PC-9 (cell line): ENCODE data around the gene UBL4A.

Experiments used
- EZH2 ChIP-seq: fragments of 200-600 bp; sonication (generic); IDR thresholded peaks from 2 replicates; pipeline ENCODE4 v1.8.0; 2017; ENCODE audit warnings: antibody characterized with exemption, low read depth
- TF ChIP-seq, protein P1 (sequence below): fragments of 200-600 bp; sonication (generic); conservative IDR thresholded peaks from 2 replicates; pipeline ENCODE4 v1.6.1; 2017; ENCODE audit warnings: mixed run types, antibody characterized with exemption, mild to moderate bottlenecking, moderate library complexity

DNA sequence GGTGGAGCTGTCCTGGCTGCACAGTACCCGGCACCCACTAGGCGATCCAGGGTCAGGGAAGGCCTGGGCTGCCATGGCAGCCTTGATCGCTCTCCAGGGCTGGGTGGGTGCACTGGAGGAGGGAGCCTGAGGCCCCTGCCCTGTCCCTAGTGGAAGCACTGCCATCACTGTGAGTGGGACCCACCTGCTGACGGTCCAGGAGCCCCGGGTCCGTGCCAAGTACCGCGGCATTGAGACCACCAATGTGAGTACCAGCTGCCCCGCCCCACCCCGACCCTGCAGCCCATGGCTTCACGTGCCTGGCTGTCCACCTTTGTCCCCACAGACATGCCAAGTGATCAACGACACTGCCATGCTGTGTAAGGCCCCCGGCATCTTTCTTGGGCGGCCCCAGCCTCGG, 19.5 kb downstream of the UBL4A start:
- TF ChIP-seq, protein P1, sequence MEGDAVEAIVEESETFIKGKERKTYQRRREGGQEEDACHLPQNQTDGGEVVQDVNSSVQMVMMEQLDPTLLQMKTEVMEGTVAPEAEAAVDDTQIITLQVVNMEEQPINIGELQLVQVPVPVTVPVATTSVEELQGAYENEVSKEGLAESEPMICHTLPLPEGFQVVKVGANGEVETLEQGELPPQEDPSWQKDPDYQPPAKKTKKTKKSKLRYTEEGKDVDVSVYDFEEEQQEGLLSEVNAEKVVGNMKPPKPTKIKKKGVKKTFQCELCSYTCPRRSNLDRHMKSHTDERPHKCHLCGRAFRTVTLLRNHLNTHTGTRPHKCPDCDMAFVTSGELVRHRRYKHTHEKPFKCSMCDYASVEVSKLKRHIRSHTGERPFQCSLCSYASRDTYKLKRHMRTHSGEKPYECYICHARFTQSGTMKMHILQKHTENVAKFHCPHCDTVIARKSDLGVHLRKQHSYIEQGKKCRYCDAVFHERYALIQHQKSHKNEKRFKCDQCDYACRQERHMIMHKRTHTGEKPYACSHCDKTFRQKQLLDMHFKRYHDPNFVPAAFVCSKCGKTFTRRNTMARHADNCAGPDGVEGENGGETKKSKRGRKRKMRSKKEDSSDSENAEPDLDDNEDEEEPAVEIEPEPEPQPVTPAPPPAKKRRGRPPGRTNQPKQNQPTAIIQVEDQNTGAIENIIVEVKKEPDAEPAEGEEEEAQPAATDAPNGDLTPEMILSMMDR: no peak
- no peak for TF ChIP-seq EZH2
